H1 (cell line): ENCODE results near the gene SLC6A18. TPM values are rescaled to one million over a fixed set of nuclear protein-coding genes. Genes with fewer than 3 reads are reported as not detected.

ENCODE experiments used
- CTCF ChIA-PET: fragments of 300-600 bp; sonication (Branson Sonifier 250); formaldehyde crosslinking; loops from one replicate; lab custom pipeline; 2021; ENCODE audit not compliant: partially characterized antibody; lab: Charles Lee
- POLR2A ChIA-PET: fragments of 300-600 bp; sonication (Branson Sonifier 250); formaldehyde crosslinking; loops from one replicate; lab custom pipeline; 2021; ENCODE audit warnings: inconsistent platforms; ENCODE audit not compliant: partially characterized antibody; lab: Charles Lee
- DNase-seq, 2 experiments: peaks; one replicate each; pipeline versions ENCODE4 v3.0.0 to v3.0.0-alpha.2; 2010 to 2022; ENCODE audit warnings: low spot score in 2 of 2, low read depth in 1 of 2, mixed read lengths in 1 of 2
- FAIRE-seq: peaks from 2 replicates; lab custom pipeline; 2011; peaks lifted over from hg19 to GRCh38; lab: Jason Lieb, UNC
- H2AFZ ChIP-seq: 2 replicates; pipeline ENCODE4 v1.8.1; 2012; ENCODE audit warnings: low read length, inconsistent platforms
- H2AK5ac ChIP-seq: 2 replicates; pipeline ENCODE4 v1.6.1; 2013; ENCODE audit warnings: low read depth, low read length
- H2BK120ac ChIP-seq: replicated peaks from 2 replicates; pipeline ENCODE3; 2013; ENCODE audit warnings: low read depth, low read length, inconsistent platforms
- H2BK12ac ChIP-seq: 2 replicates; pipeline ENCODE4 v1.6.1; 2013; ENCODE audit warnings: low read depth, low read length
- H2BK15ac ChIP-seq: 2 replicates; pipeline ENCODE4 v1.6.1; 2013; ENCODE audit warnings: low read length
- H2BK20ac ChIP-seq: 2 replicates; pipeline ENCODE4 v1.6.1; 2013; ENCODE audit warnings: low read length
- H2BK5ac ChIP-seq: 2 replicates; pipeline ENCODE4 v1.6.1; 2013; ENCODE audit warnings: low read depth, low read length
- H3K14ac ChIP-seq: 2 replicates; pipeline ENCODE4 v1.6.1; 2013; ENCODE audit warnings: inconsistent platforms; ENCODE audit not compliant: insufficient read length
- H3K18ac ChIP-seq: 2 replicates; pipeline ENCODE4 v1.6.1; 2013; ENCODE audit warnings: low read length; ENCODE audit errors: extremely low read depth
- H3K23ac ChIP-seq: 2 replicates; pipeline ENCODE4 v1.6.1; 2013; ENCODE audit warnings: inconsistent platforms; ENCODE audit not compliant: insufficient read length
- H3K23me2 ChIP-seq: 2 replicates; pipeline ENCODE4 v1.6.1; 2013; ENCODE audit warnings: low read depth, low read length
- H3K27ac ChIP-seq: 2 replicates; pipeline ENCODE4 v1.6.1; 2011; ENCODE audit warnings: low read depth, low read length, inconsistent platforms
- H3K27me3 ChIP-seq, 4 experiments: replicated peaks in 1 of 4; 1 replicate in 1 of 4; 2 replicates in 3 of 4; pipeline versions ENCODE4 v1.6.1 to v1.8.1; 2011 to 2013; ENCODE audit warnings: low read length in 3 of 4, mild to moderate bottlenecking in 3 of 4, inconsistent platforms in 2 of 4, mixed read lengths in 2 of 4, moderate library complexity in 1 of 4; ENCODE audit not compliant: control insufficient read depth in 3 of 4, insufficient read depth in 3 of 4; ENCODE audit errors: extremely low read depth in 1 of 4
- H3K36me3 ChIP-seq, 4 experiments: 2 replicates each; pipeline versions ENCODE4 v1.6.1 to v1.8.1; 2011 to 2013; ENCODE audit warnings: mild to moderate bottlenecking in 4 of 4, low read length in 3 of 4, moderate library complexity in 2 of 4, control low read depth in 1 of 4, inconsistent platforms in 1 of 4; ENCODE audit not compliant: insufficient read depth in 4 of 4, control insufficient read depth in 2 of 4
- H3K4ac ChIP-seq: replicated peaks from 2 replicates; pipeline ENCODE3; 2013; ENCODE audit warnings: low read length, low read depth, mixed read lengths, inconsistent platforms; ENCODE audit not compliant: insufficient read length
- H3K4me1 ChIP-seq, 4 experiments: replicated peaks in 1 of 4; 1 replicate in 1 of 4; 2 replicates in 3 of 4; pipeline versions ENCODE4 v1.6.1 to v1.8.1; 2011 to 2013; ENCODE audit warnings: low read length in 3 of 4, inconsistent platforms in 2 of 4, mixed read lengths in 1 of 4; ENCODE audit not compliant: insufficient read depth in 4 of 4, control insufficient read depth in 3 of 4
- H3K4me2 ChIP-seq, 2 experiments: 2 replicates each; pipeline versions ENCODE4 v1.6.1 to v1.8.1; 2011 to 2013; ENCODE audit warnings: low read depth in 2 of 2, low read length in 2 of 2, control low read depth in 1 of 2, inconsistent platforms in 1 of 2, mild to moderate bottlenecking in 1 of 2; ENCODE audit not compliant: insufficient read depth in 1 of 2
- H3K4me3 ChIP-seq, 4 experiments: fragments of 200-600, 300-600 bp in 1 of 4; sonication (generic), shearing (Covaris generic), sonication (Bioruptor Twin) in 1 of 4; 2 replicates each; pipeline versions ENCODE4 v1.5.1 to v1.8.1; 2011 to 2016; ENCODE audit warnings: low read length in 4 of 4, low read depth in 3 of 4, control low read depth in 2 of 4, inconsistent platforms in 2 of 4, mild to moderate bottlenecking in 2 of 4, mixed read lengths in 1 of 4, moderate library complexity in 1 of 4; ENCODE audit not compliant: insufficient read depth in 2 of 4; ENCODE audit errors: extremely low read depth in 1 of 4
- H3K56ac ChIP-seq: replicated peaks from 2 replicates; pipeline ENCODE3; 2013; ENCODE audit warnings: low read depth, mild to moderate bottlenecking, mixed read lengths, low read length, inconsistent platforms; ENCODE audit not compliant: insufficient read length
- H3K79me1 ChIP-seq: 2 replicates; pipeline ENCODE4 v1.6.1; 2013; ENCODE audit warnings: low read depth, low read length, control low read depth
- H3K79me2 ChIP-seq, 2 experiments: 2 replicates each; pipeline versions ENCODE4 v1.6.1 to v1.8.1; 2012 to 2013; ENCODE audit warnings: low read length in 2 of 2, mild to moderate bottlenecking in 2 of 2, inconsistent platforms in 1 of 2; ENCODE audit not compliant: insufficient read depth in 2 of 2, control insufficient read depth in 1 of 2
- H3K9ac ChIP-seq, 4 experiments: replicated peaks in 1 of 4; 1 replicate in 1 of 4; 2 replicates in 3 of 4; pipeline versions ENCODE4 v1.6.1 to v1.8.1; 2011 to 2013; ENCODE audit warnings: low read depth in 3 of 4, low read length in 3 of 4, control low read depth in 2 of 4, mild to moderate bottlenecking in 2 of 4, moderate library complexity in 2 of 4, inconsistent platforms in 1 of 4; ENCODE audit errors: extremely low read depth in 1 of 4
- H3K9me3 ChIP-seq, 2 experiments: 2 replicates each; pipeline versions ENCODE4 v1.6.1 to v1.8.1; 2012 to 2013; ENCODE audit warnings: mild to moderate bottlenecking in 2 of 2, moderate library complexity in 2 of 2, control low read depth in 1 of 2, inconsistent platforms in 1 of 2, low read depth in 1 of 2, low read length in 1 of 2, mixed read lengths in 1 of 2; ENCODE audit not compliant: insufficient read depth in 2 of 2
- H4K20me1 ChIP-seq, 2 experiments: replicated peaks in 1 of 2; 2 replicates each; pipeline versions ENCODE3 to v1.8.1; 2011 to 2013; ENCODE audit warnings: inconsistent platforms in 2 of 2, low read length in 2 of 2, mild to moderate bottlenecking in 1 of 2; ENCODE audit not compliant: insufficient read depth in 2 of 2, control insufficient read depth in 1 of 2
- H4K5ac ChIP-seq: 2 replicates; pipeline ENCODE4 v1.6.1; 2013; ENCODE audit warnings: low read length, low read depth, mixed read lengths, inconsistent platforms; ENCODE audit not compliant: insufficient read length
- H4K8ac ChIP-seq: 2 replicates; pipeline ENCODE4 v1.8.0; 2013; ENCODE audit warnings: mild to moderate bottlenecking, moderate library complexity, low read length, inconsistent platforms; ENCODE audit not compliant: insufficient read depth; ENCODE audit errors: extremely low read depth
- H4K91ac ChIP-seq: replicated peaks from 2 replicates; pipeline ENCODE3; 2013; ENCODE audit warnings: low read length, mixed read lengths, inconsistent platforms; ENCODE audit not compliant: insufficient read length
- CREB1 ChIP-seq: IDR thresholded peaks from 2 replicates; pipeline ENCODE4 v1.6.1; 2012; ENCODE audit warnings: inconsistent platforms
- GABPA ChIP-seq: IDR thresholded peaks from 2 replicates; pipeline ENCODE4 v1.6.1; 2011; ENCODE audit warnings: mild to moderate bottlenecking, low read length, moderate library complexity, borderline replicate concordance; ENCODE audit not compliant: insufficient read depth
- HDAC6 ChIP-seq: IDR thresholded peaks from one replicate; pipeline ENCODE4 v1.7.1; 2012; ENCODE audit warnings: low read depth, mild to moderate bottlenecking, inconsistent platforms, low read length, moderate library complexity
- KDM1A ChIP-seq: fragments of 200-600, 300-600 bp; sonication (generic); IDR thresholded peaks from 2 replicates; pipeline ENCODE4 v1.7.1; 2016; ENCODE audit warnings: mild to moderate bottlenecking, low read length, borderline replicate concordance
- SIX5 ChIP-seq: IDR thresholded peaks from 2 replicates; pipeline ENCODE4 v1.6.1; 2011; ENCODE audit warnings: mild to moderate bottlenecking, low read depth, low read length
- TAF7 ChIP-seq: optimal IDR thresholded peaks from 2 replicates; pipeline ENCODE3; 2011; ENCODE audit warnings: low read depth, mild to moderate bottlenecking, inconsistent platforms, low read length, moderate library complexity, borderline replicate concordance
- WGBS, 2 experiments: shearing (Covaris generic) in 1 of 2; methylation state at CpG; one replicate each; pipeline versions ENCODE4 v1.1.6 to v1.1.7; 2013 to 2015; ENCODE audit warnings: low lambda C conversion rate in 2 of 2, mixed read lengths in 2 of 2, inconsistent platforms in 1 of 2, low coverage in 1 of 2, missing lambda C conversion rate in 1 of 2; ENCODE audit not compliant: insufficient replicate concordance in 2 of 2, insufficient coverage in 1 of 2, insufficient read length in 1 of 2; ENCODE audit errors: extremely low coverage in 1 of 2, missing lambda C conversion rate in 1 of 2; 5-methylcytosine and 5-hydroxymethylcytosine counted together
- polyA plus RNA-seq, 7 experiments: library from polyadenylated mRNA; depleted of rRNA in 3 of 7; stranded (reverse) in 5 of 7; unstranded in 2 of 7; fragments of >200 nt in 5 of 7; fragments of 200-250 nt in 2 of 7; gene quantifications; 1 replicate in 5 of 7; 2 replicates in 1 of 7; 4 replicates in 1 of 7; pipeline versions ENCODE4 v1.2.1 to v1.2.3, GENCODE V29; 2011 to 2013; ENCODE audit warnings: missing spikeins in 2 of 7, mixed read lengths in 2 of 7
- total RNA-seq: library from RNA; stranded (reverse); fragmentation: NEBNext Ultra II Directional; extraction: Animal tissue kit (Norgen Biotek cat#: 25700); gene quantifications from 2 replicates; pipeline ENCODE4 v1.2.1, GENCODE V29; 2021
- TF ChIP-seq, protein P1 (sequence below): IDR thresholded peaks from 2 replicates; pipeline ENCODE4 v1.6.1; 2012; ENCODE audit warnings: low read length, inconsistent platforms

Gene SLC6A18
- total and polyA plus RNA-seq, 2 of the 8 experiments (the other 6 are each of a cell fraction or from before 2014, with no cell fraction given): not detected

DNA sequence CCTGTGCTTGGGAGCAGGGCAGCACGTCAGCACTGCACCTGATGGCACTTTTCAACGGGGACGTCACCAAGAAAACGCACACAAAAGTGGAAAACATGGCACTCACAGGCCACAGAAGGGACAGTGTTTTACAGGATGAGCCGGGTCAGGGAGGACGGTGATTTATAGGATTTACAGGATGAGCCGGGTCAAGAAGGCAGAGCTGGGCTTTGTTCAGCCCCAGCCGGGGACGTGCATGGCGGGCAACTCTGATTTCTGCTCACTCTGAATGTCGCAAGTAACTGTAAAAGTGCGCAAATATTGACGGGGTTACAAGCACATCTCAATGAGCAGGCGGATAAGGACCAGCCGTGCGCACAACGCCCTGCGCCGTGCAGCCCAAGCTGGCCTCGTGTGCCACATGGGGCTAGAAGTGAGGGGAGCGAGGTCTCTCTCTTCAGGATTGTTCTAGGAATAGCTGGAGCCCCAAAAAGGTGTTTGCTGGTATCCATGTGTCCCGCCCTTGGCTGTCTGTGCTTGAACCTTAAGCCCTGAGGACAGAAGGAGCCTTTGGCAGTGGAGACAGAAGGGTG lies 16.4 kb downstream of the SLC6A18 start:
- Histone ChIP-seq H3K9ac (no peak overlapping the region), H3K23me2 (peaks cover under 1% of the 10 kb centered on the region; the same call in 1 of the 2 replicates), H4K91ac (no peak overlapping the region), H4K8ac (no peak overlapping the region), H3K79me1 (no peaks in the 10 kb centered on the region), H2BK120ac (no peak overlapping the region), H2BK20ac (no peak overlapping the region), H3K4me1 (peaks cover 0 to 5% (median under 1%) of the 10 kb centered on the region in 4 experiments; a peak in 5 of 7 replicates), H3K23ac (no peak overlapping the region), H3K56ac (no peak overlapping the region), H3K9me3 (peaks cover 0 to under 1% of the 10 kb centered on the region in 2 experiments; a peak in 1 of 4 replicates), H3K14ac (no peak overlapping the region), H2BK12ac (no peak overlapping the region), H3K18ac (no peak overlapping the region), H3K4me3 (no peak overlapping the region), H2AFZ (no peak overlapping the region), H2BK15ac (no peak overlapping the region; the same call in 1 of the 2 replicates), H4K20me1 (peaks cover 0 to 6% of the 10 kb centered on the region in 2 experiments), H3K36me3 (no peaks in the 10 kb centered on the region), H3K27ac (no peak overlapping the region), H3K4ac (no peak overlapping the region), H3K4me2 (no peak overlapping the region), H3K27me3 (no peaks in the 10 kb centered on the region), H2BK5ac (no peak overlapping the region), H3K79me2 (no peaks in the 10 kb centered on the region), H4K5ac (no peak overlapping the region), H2AK5ac (no peak overlapping the region)
- no peak for TF ChIP-seq KDM1A
- TF ChIP-seq CREB1: no peak
- no peak for TF ChIP-seq GABPA
- TF ChIP-seq TAF7: no peak
- no peak for TF ChIP-seq HDAC6
- TF ChIP-seq SIX5: no peak
- TF ChIP-seq, protein P1, sequence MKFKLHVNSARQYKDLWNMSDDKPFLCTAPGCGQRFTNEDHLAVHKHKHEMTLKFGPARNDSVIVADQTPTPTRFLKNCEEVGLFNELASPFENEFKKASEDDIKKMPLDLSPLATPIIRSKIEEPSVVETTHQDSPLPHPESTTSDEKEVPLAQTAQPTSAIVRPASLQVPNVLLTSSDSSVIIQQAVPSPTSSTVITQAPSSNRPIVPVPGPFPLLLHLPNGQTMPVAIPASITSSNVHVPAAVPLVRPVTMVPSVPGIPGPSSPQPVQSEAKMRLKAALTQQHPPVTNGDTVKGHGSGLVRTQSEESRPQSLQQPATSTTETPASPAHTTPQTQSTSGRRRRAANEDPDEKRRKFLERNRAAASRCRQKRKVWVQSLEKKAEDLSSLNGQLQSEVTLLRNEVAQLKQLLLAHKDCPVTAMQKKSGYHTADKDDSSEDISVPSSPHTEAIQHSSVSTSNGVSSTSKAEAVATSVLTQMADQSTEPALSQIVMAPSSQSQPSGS: no peak
- ChIA-PET CTCF (no interaction called here), POLR2A (interaction anchor here (0.7 kb wide), 1 partner anchor 134 kb away, joined by 3 read pairs; no protein-coding TSS in a partner anchor)
- WGBS, 2 experiments: 84% methylated on average over 21 of the region's 22 CpGs; no CpG with 5 or more reads in 1 of the 2 experiments
- FAIRE-seq (no peak), DNase-seq (no peak)
